SHP77 (cell line): ENCODE results near the gene SPN.
"Not testable (repeated sequence)": the region's sequence is repeated elsewhere in the genome, so short reads cannot be mapped to it uniquely, and the experiment has no call there.

Source experiments
- DNase-seq, 2 experiments: peaks; one replicate each; lab custom pipeline; 2025; lab: John Stamatoyannopoulos, UW

SPN gene

GRCh38 chr16:29701214-29701555 is 38.1 kb downstream of the SPN start:
- DNase-seq, result no peak

GRCh38 chr16:29702269-29702668 is 39.2 kb downstream of the SPN start:
- DNase-seq, result no peak

- DNase-seq, result no peak
These were observed 42.0 kb downstream of the SPN start for GRCh38 chr16:29705030-29705429.

- not testable (repeated sequence) for DNase-seq
These were observed 44.1 kb downstream of the SPN start for GRCh38 chr16:29707160-29707559.

GRCh38 chr16:29708917-29709600 is 46.0 kb downstream of the SPN start:
- no peak for DNase-seq

- DNase-seq, result not testable (repeated sequence)
These were observed 46.6 kb downstream of the SPN start for GRCh38 chr16:29709657-29710056.

GRCh38 chr16:29710227-29711219 is 47.5 kb downstream of the SPN start:
- DNase-seq, result peak; percentile 70 to 73

- no peak for DNase-seq
These were observed 49.8 kb downstream of the SPN start for GRCh38 chr16:29712809-29713208.

- no peak for DNase-seq
These were observed 51.3 kb downstream of the SPN start for GRCh38 chr16:29714396-29714795.

- DNase-seq, result no peak
These were observed 51.9 kb downstream of the SPN start for GRCh38 chr16:29714972-29715371.

- DNase-seq, result no peak
These were observed 54.1 kb downstream of the SPN start for GRCh38 chr16:29717113-29717512.

GRCh38 chr16:29719063-29719462 is 56.0 kb downstream of the SPN start:
- no peak for DNase-seq
